Cardiac fibroblast (primary cell): ENCODE results near the gene ROBO2.

Experiments used
- DNase-seq, 2 donors: peaks; one replicate each; pipeline versions ENCODE4 v3.0.0 to v3.0.0-alpha.2; 2010; ENCODE audit warnings: low read depth in 2 of 2
- H3K4me3 ChIP-seq, 2 donors: replicated peaks in 1 of 2; 1 replicate in 1 of 2; 2 replicates in 1 of 2; pipeline ENCODE4 v1.5.1; 2011; ENCODE audit warnings: low read depth in 2 of 2, low read length in 2 of 2, mild to moderate bottlenecking in 2 of 2, moderate library complexity in 1 of 2
- TF ChIP-seq, protein P1 (sequence below): IDR thresholded peaks from one replicate; pipeline ENCODE4 v1.5.1; 2011; ENCODE audit warnings: low read depth, mild to moderate bottlenecking, low read length, inconsistent platforms

ROBO2 gene

DNA sequence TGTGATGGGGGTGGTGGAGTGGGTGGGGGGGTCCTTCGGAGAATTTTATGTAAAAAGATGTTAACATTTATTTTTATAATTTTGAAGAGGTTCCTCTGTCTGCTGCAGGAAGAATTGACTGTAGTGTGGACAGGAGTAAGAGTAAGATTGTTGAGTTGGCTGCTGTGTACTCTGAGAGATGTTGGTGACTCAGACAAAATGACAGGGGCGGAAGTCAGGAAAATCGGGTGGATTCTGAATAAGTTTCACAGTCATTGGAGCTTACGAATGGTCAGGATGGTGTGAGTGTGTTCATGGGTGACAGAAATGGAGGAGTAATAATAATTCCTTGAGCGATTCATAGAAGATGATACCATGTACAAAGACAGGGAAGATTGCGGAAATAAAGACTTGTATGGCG, 420.0 kb downstream of the ROBO2 start:
- TF ChIP-seq, protein P1, sequence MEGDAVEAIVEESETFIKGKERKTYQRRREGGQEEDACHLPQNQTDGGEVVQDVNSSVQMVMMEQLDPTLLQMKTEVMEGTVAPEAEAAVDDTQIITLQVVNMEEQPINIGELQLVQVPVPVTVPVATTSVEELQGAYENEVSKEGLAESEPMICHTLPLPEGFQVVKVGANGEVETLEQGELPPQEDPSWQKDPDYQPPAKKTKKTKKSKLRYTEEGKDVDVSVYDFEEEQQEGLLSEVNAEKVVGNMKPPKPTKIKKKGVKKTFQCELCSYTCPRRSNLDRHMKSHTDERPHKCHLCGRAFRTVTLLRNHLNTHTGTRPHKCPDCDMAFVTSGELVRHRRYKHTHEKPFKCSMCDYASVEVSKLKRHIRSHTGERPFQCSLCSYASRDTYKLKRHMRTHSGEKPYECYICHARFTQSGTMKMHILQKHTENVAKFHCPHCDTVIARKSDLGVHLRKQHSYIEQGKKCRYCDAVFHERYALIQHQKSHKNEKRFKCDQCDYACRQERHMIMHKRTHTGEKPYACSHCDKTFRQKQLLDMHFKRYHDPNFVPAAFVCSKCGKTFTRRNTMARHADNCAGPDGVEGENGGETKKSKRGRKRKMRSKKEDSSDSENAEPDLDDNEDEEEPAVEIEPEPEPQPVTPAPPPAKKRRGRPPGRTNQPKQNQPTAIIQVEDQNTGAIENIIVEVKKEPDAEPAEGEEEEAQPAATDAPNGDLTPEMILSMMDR: no peak
- no peak for DNase-seq
- no peak overlapping the region for H3K4me3 ChIP-seq

DNA sequence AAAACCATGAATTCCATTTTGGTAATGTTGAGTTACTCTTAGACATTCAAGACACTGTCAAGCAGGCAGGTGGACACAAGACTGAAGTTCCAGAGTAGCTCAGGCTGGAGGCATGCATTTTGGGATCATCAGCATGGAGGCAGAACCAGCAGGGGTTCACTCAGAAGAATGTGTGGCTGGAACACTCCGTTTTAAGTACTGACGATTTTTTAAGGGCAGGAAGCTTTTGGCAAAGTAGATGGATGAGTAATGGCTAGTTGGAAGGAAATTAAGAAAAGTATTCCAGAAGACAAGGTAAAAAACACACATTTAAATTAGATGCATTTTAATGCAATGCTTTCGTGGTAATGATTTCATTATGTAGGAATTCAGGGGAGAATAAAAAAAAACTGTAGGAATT, 420.4 kb downstream of the ROBO2 start:
- DNase-seq: no peak
- no peak overlapping the region for H3K4me3 ChIP-seq
- TF ChIP-seq, protein P1: no peak

DNA sequence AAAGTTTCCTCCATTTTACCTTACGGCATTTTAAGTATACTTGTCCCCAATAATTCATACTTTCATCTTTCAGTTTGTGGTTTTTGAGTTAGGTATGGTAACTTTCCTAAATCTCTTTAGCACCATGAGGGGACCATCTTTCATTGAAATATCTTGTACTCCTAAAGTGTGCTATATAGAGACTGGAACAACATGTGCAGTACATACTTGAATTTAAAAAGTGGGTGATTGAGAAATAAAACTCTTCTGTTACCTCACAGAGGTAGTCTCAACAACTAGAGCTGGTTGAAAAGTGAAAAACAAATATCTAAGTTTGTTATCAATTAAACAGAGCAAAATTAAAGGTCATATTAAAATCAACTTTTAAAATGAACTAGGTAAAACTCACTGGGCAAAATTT, 423.1 kb downstream of the ROBO2 start:
- no peak for DNase-seq
- H3K4me3 ChIP-seq: no peak overlapping the region
- TF ChIP-seq, protein P1: no peak

DNA sequence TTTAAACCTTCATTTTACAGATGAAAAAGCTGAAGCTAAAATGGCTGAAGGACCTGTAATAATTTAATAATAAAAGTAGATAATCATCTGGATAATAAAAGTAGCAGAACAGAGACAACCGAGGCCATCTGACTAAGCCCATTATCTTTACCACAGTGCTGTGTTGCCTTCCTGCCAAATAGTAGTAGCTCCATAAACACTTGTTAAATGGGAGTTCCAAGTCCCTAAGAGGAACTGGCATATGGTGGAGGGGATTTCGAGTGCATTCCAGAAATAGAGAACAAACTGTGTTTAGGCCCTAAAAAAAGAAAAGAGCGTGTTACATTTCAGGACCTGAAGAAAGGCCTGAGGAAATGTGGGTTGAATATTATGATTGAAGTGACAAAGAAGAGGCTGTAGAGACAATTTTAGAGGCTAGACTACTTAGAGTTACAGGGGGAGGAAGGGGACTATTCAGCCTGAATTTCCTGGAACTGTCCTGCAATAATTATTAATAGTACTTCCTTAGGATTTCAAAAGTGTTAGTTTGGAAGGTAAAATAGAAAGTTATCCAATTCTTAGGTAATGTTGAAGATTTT, 424.3 kb downstream of the ROBO2 start:
- no peak for DNase-seq
- TF ChIP-seq, protein P1: no peak
- H3K4me3 ChIP-seq: no peak overlapping the region

DNA sequence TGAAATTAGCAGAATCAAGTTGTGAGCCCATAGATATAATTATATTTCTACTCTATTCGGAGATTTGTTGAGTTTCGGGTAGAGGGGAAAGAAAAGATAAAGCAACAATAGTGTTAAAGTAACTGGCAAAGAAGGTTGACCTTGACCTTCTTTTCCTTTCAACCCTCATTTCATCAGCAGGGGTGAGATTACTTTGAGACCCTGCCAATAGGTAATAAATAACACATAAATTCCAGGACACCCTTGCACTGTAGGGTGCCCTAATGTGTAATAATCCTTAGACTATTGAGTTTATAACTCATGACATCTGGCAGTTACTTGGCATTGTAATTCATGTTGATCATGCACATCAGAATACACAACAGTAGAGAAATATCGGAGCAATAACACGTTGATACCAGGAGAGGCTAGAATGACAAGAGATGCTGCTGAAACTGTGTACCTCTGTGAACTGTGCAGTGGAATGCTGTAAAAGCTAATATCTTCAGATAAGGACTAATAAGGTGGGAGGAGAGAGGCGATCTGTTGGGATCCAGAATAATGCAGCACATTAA, 426.7 kb downstream of the ROBO2 start:
- TF ChIP-seq, protein P1: no peak
- DNase-seq: no peak
- H3K4me3 ChIP-seq: no peak overlapping the region

DNA sequence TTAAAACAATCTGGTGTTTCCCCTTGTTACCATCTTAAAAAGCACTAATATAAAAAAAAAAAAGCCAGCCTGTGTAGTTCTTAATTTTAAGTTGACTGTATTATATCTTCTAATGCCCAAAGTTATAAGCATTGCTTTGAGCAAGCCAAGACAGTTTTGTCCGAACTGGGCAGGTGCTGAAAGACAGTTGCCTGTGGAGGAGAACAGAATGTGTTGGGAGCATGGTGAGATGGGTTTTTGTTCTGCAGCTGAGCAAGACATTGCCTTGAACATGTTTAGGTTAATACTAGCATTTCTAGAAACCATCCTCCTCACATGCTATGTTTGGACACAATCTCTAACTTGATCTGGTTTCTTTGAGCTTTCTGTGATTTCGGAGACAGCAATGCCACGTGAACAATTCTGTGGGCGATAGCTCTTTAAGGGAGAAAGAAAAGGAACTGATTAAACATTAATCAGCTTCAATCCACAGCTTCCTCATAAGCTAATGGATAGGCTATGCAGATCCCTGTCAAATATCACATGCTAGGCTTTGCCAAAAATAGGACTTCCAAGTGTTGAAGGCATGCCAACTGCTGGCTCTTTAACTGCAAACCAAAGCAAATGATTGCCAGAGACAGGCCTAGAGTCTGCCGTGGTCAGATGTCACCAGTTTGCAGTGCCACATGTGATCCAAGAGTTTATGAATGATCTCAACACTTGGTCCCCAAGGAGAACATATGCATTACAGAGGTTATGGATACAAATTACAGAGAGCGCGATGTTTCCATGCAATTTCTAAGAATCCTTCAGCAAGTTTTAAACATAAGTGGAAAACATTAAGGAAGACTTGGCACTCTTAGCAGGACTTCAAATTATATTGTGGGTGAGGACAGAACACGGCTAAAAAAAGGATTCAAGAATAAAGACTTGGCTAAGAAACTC, 428.1 kb downstream of the ROBO2 start:
- no peak overlapping the region for H3K4me3 ChIP-seq
- no peak for DNase-seq
- TF ChIP-seq, protein P1: no peak
